K562 (cell line): ENCODE measurements around the gene PAIP1. TPM values are rescaled to one million over a fixed set of nuclear protein-coding genes. Genes with fewer than 3 reads are reported as not detected.
A peak's percentile ranks its signal among the peaks of the same experiment; 100 is the strongest.

ENCODE experiments used
- ATF7 ChIP-seq: fragments of 450-650 bp; IDR thresholded peaks from 2 replicates; pipeline ENCODE4 v1.7.1; 2014; ENCODE audit warnings: mild to moderate bottlenecking, moderate library complexity
- BHLHE40 ChIP-seq: IDR thresholded peaks from 2 replicates; pipeline ENCODE4 v1.6.1; 2011; ENCODE audit warnings: low read length, improper control_type of control experiment
- CHCHD3 ChIP-seq: fragments of 250-450 bp; sonication (Bioruptor Pico); IDR thresholded peaks from 2 replicates; pipeline ENCODE4 v2.1.2; 2022; ENCODE audit warnings: mild to moderate bottlenecking
- ESRRA ChIP-seq: fragments of 450-650 bp; IDR thresholded peaks from 2 replicates; pipeline ENCODE4 v1.6.1; 2014; ENCODE audit warnings: low read depth, mild to moderate bottlenecking, moderate library complexity, borderline replicate concordance
- GTF2E2 ChIP-seq: fragments of 200-800 bp; sonication (Bioruptor generic); IDR thresholded peaks from 2 replicates; pipeline ENCODE4 v1.6.1; 2016; ENCODE audit warnings: missing genetic modification characterization, missing compliant biosample characterization
- HNRNPL ChIP-seq: fragments of 200-400 bp; formaldehyde crosslinking; IDR thresholded peaks from 2 replicates; pipeline ENCODE4 v1.6.1; 2017; ENCODE audit warnings: low read depth, mild to moderate bottlenecking, low read length
- MAZ ChIP-seq, 2 experiments: fragments of 450-650 bp in 1 of 2; sonication (generic) in 1 of 2; formaldehyde crosslinking; IDR thresholded peaks in 1 of 2; conservative IDR thresholded peaks in 1 of 2; 2 replicates each; pipeline versions ENCODE4 v1.4.0 to v1.5.0; 2020; ENCODE audit warnings: mild to moderate bottlenecking in 1 of 2, missing genetic modification reagents in 1 of 2
- MBD2 ChIP-seq: sonication (generic); IDR thresholded peaks from 2 replicates; pipeline ENCODE4 v1.6.1; 2016; ENCODE audit warnings: low read depth, borderline replicate concordance
- MCM2 ChIP-seq: fragments of 450-650 bp; IDR thresholded peaks from 2 replicates; pipeline ENCODE4 v1.6.1; 2017; ENCODE audit warnings: low read depth, mild to moderate bottlenecking
- NFIC ChIP-seq: fragments of 450-650 bp; IDR thresholded peaks from 2 replicates; pipeline ENCODE4 v1.6.1; 2017; ENCODE audit warnings: mild to moderate bottlenecking, inconsistent platforms
- NFIX ChIP-seq: fragments of 250-450 bp; sonication (Bioruptor Pico); IDR thresholded peaks from 2 replicates; pipeline ENCODE4 v1.4.0; 2020; ENCODE audit warnings: low read depth, mild to moderate bottlenecking, moderate library complexity
- NR2F6 ChIP-seq: fragments of 450-650 bp; formaldehyde crosslinking; IDR thresholded peaks from 2 replicates; pipeline ENCODE4 v1.4.0; 2020; ENCODE audit warnings: mild to moderate bottlenecking
- POLR2B ChIP-seq: fragments of 450-650 bp; IDR thresholded peaks from 2 replicates; pipeline ENCODE4 v1.6.1; 2018; ENCODE audit warnings: low read depth; ENCODE audit not compliant: partially characterized antibody
- RFX7 ChIP-seq: fragments of 250-450 bp; sonication (Bioruptor Pico); IDR thresholded peaks from 2 replicates; pipeline ENCODE4 v1.5.1; 2021; ENCODE audit warnings: mild to moderate bottlenecking
- SMAD3 ChIP-seq: fragments of 450-650 bp; formaldehyde crosslinking; conservative IDR thresholded peaks from 2 replicates; pipeline ENCODE4 v1.4.0; 2020; ENCODE audit warnings: mild to moderate bottlenecking
- SREBF2 ChIP-seq: sonication (generic); formaldehyde crosslinking; IDR thresholded peaks from 2 replicates; pipeline ENCODE4 v1.4.0; 2020; ENCODE audit warnings: mild to moderate bottlenecking, missing genetic modification reagents
- TFAM ChIP-seq: fragments of 250-450 bp; sonication (Bioruptor Pico); conservative IDR thresholded peaks from 2 replicates; pipeline ENCODE4 v1.5.0; 2021; ENCODE audit warnings: mild to moderate bottlenecking, moderate library complexity
- ZNF124 ChIP-seq: sonication (generic); formaldehyde crosslinking; IDR thresholded peaks from 2 replicates; pipeline ENCODE4 v1.8.1; 2022; ENCODE audit warnings: missing genetic modification reagents
- ZNF707 ChIP-seq: fragments of 250-450 bp; sonication (Bioruptor Pico); conservative IDR thresholded peaks from 2 replicates; pipeline ENCODE4 v1.8.0; 2022; ENCODE audit warnings: inconsistent platforms, mild to moderate bottlenecking, moderate library complexity
- ZNF76 ChIP-seq: fragments of 250-450 bp; sonication (Bioruptor Pico); IDR thresholded peaks from 2 replicates; pipeline ENCODE4 v1.4.0; 2020; ENCODE audit warnings: mild to moderate bottlenecking, moderate library complexity, borderline replicate concordance
- polyA plus RNA-seq, 8 experiments: library from polyadenylated mRNA; depleted of rRNA in 4 of 8; stranded (reverse) in 5 of 8; unstranded in 3 of 8; fragments of >200 nt; fragmentation: Nextera tagmentation in 2 of 8; fragmentation: Illumina TruSeq in 1 of 8; extraction: Ambion mirVana in 2 of 8; extraction: Trizol in 1 of 8; gene quantifications; 2 replicates each; pipeline versions ENCODE4 v1.2.1 to v1.2.3, GENCODE V29; 2011 to 2014; ENCODE audit warnings: inconsistent platforms in 1 of 8, missing spikeins in 1 of 8
- total RNA-seq, 7 experiments: library from RNA; depleted of rRNA in 6 of 7; stranded (reverse); fragments of >200 nt in 6 of 7; fragmentation: Illumina TruSeq in 2 of 7; extraction: Trizol in 2 of 7; gene quantifications; 2 replicates each; pipeline versions ENCODE4 v1.2.1 to v1.2.3, GENCODE V29; 2011 to 2021; ENCODE audit warnings: low replicate concordance in 1 of 7
- TF ChIP-seq, protein P1 (sequence below): sonication (generic); formaldehyde crosslinking; IDR thresholded peaks from 2 replicates; pipeline ENCODE4 v1.8.0; 2022; ENCODE audit warnings: mild to moderate bottlenecking, low read depth, missing genetic modification reagents
- TF ChIP-seq, protein P2 (sequence below): fragments of 150-350 bp; IDR thresholded peaks from 2 replicates; pipeline ENCODE4 v1.6.1; 2014; ENCODE audit warnings: low read depth, mild to moderate bottlenecking, low read length, borderline replicate concordance
- TF ChIP-seq, protein P3 (sequence below): IDR thresholded peaks from 2 replicates; pipeline ENCODE4 v1.6.1; 2011; ENCODE audit not compliant: insufficient read length; ENCODE audit errors: extremely low read depth

PAIP1 gene
- total and polyA plus RNA-seq, 9 of the 15 experiments (the other 6 are each of a cell fraction or from before 2014, with no cell fraction given), result 51.7 to 181 (median 102) TPM

DNA sequence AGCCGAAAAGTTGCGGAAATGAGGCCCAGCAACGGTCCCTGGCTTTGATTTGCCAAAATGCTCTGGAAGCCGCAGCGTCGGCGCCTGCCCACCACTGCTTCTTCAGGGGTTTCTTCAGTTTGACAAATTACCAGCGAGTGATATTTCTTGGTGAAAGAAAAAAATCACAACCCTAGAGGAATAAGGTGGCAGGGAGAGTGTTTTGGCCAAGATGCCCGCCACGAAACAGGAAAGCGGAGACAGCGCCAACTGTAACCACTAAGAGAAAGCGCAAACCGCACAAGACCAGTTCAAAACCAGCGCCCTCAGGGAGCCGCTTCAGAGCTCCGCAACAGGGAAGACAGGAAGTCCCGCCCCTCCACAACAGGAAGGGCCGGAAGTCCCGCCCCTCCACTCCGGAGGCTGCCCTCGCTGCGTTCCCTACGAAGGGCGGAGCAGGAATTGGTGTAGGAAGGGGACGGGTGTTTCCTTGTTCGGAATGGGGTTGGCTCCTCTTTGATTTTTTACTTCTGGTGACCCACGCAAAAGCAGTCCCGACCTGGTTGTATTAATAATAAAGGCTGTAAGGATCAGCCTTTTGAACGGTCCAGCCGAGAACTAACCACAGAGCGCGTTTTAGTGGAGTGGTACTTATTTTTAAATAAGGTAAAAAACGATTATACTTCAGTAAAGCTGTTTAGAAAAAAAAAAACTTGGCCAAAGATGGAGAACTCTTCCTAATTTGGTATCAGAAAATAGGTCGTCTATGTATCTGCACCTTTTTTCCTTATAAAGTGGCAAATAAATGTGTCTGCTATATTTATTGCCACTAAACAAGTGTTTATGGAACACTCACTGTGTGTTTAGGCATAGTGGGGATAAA is 41.8 kb downstream of the PAIP1 start, which contains the start of gene C5orf34 (continued):
- TF ChIP-seq NFIX (CRISPR knock-in tag) (no peak), HNRNPL (no peak), GTF2E2 (tag) (peak; percentile 83; the same call in 1 of the 2 replicates), MAZ (CRISPR knock-in tag; conservative IDR thresholded peaks at IDR 0.05 in 1 of 2, IDR thresholded peaks at IDR 0.05 in 1 of 2) (peak in 1 of 2 experiments; percentile 89; a peak in 3 of 4 replicates), MBD2 (peak; percentile 71), NFIC (peak; percentile 39), ATF7 (peak; percentile 79), ZNF707 (CRISPR knock-in tag) (no peak), ZNF76 (no peak), POLR2B (peak; percentile 94), BHLHE40 (no peak), SREBF2 (CRISPR knock-in tag) (no peak), SMAD3 (no peak), RFX7 (CRISPR knock-in tag) (peak; percentile 59; the same call in 1 of the 2 replicates), ESRRA (peak; percentile 83; the same call in 1 of the 2 replicates), MCM2 (no peak), NR2F6 (CRISPR knock-in tag) (no peak), ZNF124 (CRISPR knock-in tag) (no peak), TFAM (CRISPR knock-in tag) (no peak), CHCHD3 (no peak; the same call in 1 of the 2 replicates)
- TF ChIP-seq, protein P1, sequence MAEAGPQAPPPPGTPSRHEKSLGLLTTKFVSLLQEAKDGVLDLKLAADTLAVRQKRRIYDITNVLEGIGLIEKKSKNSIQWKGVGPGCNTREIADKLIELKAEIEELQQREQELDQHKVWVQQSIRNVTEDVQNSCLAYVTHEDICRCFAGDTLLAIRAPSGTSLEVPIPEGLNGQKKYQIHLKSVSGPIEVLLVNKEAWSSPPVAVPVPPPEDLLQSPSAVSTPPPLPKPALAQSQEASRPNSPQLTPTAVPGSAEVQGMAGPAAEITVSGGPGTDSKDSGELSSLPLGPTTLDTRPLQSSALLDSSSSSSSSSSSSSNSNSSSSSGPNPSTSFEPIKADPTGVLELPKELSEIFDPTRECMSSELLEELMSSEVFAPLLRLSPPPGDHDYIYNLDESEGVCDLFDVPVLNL (CRISPR knock-in tag), result peak; percentile 95
- TF ChIP-seq, protein P2, sequence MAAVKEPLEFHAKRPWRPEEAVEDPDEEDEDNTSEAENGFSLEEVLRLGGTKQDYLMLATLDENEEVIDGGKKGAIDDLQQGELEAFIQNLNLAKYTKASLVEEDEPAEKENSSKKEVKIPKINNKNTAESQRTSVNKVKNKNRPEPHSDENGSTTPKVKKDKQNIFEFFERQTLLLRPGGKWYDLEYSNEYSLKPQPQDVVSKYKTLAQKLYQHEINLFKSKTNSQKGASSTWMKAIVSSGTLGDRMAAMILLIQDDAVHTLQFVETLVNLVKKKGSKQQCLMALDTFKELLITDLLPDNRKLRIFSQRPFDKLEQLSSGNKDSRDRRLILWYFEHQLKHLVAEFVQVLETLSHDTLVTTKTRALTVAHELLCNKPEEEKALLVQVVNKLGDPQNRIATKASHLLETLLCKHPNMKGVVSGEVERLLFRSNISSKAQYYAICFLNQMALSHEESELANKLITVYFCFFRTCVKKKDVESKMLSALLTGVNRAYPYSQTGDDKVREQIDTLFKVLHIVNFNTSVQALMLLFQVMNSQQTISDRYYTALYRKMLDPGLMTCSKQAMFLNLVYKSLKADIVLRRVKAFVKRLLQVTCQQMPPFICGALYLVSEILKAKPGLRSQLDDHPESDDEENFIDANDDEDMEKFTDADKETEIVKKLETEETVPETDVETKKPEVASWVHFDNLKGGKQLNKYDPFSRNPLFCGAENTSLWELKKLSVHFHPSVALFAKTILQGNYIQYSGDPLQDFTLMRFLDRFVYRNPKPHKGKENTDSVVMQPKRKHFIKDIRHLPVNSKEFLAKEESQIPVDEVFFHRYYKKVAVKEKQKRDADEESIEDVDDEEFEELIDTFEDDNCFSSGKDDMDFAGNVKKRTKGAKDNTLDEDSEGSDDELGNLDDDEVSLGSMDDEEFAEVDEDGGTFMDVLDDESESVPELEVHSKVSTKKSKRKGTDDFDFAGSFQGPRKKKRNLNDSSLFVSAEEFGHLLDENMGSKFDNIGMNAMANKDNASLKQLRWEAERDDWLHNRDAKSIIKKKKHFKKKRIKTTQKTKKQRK, result peak; percentile 93
- TF ChIP-seq, protein P3, sequence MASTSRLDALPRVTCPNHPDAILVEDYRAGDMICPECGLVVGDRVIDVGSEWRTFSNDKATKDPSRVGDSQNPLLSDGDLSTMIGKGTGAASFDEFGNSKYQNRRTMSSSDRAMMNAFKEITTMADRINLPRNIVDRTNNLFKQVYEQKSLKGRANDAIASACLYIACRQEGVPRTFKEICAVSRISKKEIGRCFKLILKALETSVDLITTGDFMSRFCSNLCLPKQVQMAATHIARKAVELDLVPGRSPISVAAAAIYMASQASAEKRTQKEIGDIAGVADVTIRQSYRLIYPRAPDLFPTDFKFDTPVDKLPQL, result no peak
